ENCODE data around the gene PACRG.

- TF ChIP-seq TCF7L2 (IDR thresholded peaks at IDR 0.05; ENCODE audit: low read depth, low read length), result no peak
- TF ChIP-seq CTCF (IDR thresholded peaks at IDR 0.05), result no peak
Observed at GRCh38 chr6:163191704-163192537, 464.1 kb downstream of the PACRG start.
